GM18519 (cell line): ENCODE data around the gene GALNT1.
A peak's percentile ranks its signal among the peaks of the same experiment; 100 is the strongest.

ENCODE experiments used
- ATAC-seq: cut with Tn5 transposase; IDR thresholded peaks from one replicate; pipeline ENCODE4 v1.9.1; 2021; ENCODE audit warnings: mild to moderate bottlenecking, moderate library complexity; ENCODE audit not compliant: unreplicated experiment, low FRiP score

Gene GALNT1

GRCh38 chr18:35662293-35663062 is 80.9 kb downstream of the GALNT1 start:
- ATAC-seq = peak; percentile 60

GRCh38 chr18:35671966-35672603 is 90.5 kb downstream of the GALNT1 start:
- no peak for ATAC-seq

GRCh38 chr18:35672897-35673296 is 91.4 kb downstream of the GALNT1 start:
- ATAC-seq = no peak

- ATAC-seq = no peak
Measured at GRCh38 chr18:35673682-35674081, 92.1 kb downstream of the GALNT1 start.

GRCh38 chr18:35680139-35680551 is 98.6 kb downstream of the GALNT1 start:
- ATAC-seq = no peak

GRCh38 chr18:35682281-35682867 is 100.8 kb downstream of the GALNT1 start:
- no peak for ATAC-seq

- no peak for ATAC-seq
Measured at GRCh38 chr18:35683021-35683420, 101.5 kb downstream of the GALNT1 start.

GRCh38 chr18:35688757-35689156 is 107.2 kb downstream of the GALNT1 start:
- peak; percentile 92 for ATAC-seq

- ATAC-seq = no peak
Measured at GRCh38 chr18:35689728-35690127, 108.2 kb downstream of the GALNT1 start.

- no peak for ATAC-seq
Measured at GRCh38 chr18:35691625-35692024, 110.1 kb downstream of the GALNT1 start.

GRCh38 chr18:35692866-35693265 is 111.3 kb downstream of the GALNT1 start:
- no peak for ATAC-seq

GRCh38 chr18:35693829-35694228 is 112.3 kb downstream of the GALNT1 start:
- ATAC-seq = peak; percentile 37

GRCh38 chr18:35694808-35695207 is 113.3 kb downstream of the GALNT1 start:
- ATAC-seq = no peak

- no peak for ATAC-seq
Measured at GRCh38 chr18:35695384-35695783, 113.8 kb downstream of the GALNT1 start.

GRCh38 chr18:35695803-35696202 is 114.3 kb downstream of the GALNT1 start:
- ATAC-seq = no peak

GRCh38 chr18:35696307-35696706 is 114.8 kb downstream of the GALNT1 start:
- ATAC-seq = no peak

GRCh38 chr18:35697869-35698268 is 116.3 kb downstream of the GALNT1 start:
- ATAC-seq = no peak

- ATAC-seq = no peak
Measured at GRCh38 chr18:35703043-35703688, 121.6 kb downstream of the GALNT1 start.

GRCh38 chr18:35705988-35706387 is 124.4 kb downstream of the GALNT1 start:
- ATAC-seq = no peak

GRCh38 chr18:35707247-35707646 is 125.7 kb downstream of the GALNT1 start:
- no peak for ATAC-seq

GRCh38 chr18:35707674-35708073 is 126.1 kb downstream of the GALNT1 start:
- ATAC-seq = no peak
